GM19193 (cell line): ENCODE results near the gene SCARF2.

Experiments
- POLR2A ChIP-seq: IDR thresholded peaks from 4 replicates; pipeline ENCODE4 v1.6.1; 2011; ENCODE audit not compliant: insufficient read depth, insufficient read length; ENCODE audit errors: extremely low read depth

The SCARF2 gene

DNA sequence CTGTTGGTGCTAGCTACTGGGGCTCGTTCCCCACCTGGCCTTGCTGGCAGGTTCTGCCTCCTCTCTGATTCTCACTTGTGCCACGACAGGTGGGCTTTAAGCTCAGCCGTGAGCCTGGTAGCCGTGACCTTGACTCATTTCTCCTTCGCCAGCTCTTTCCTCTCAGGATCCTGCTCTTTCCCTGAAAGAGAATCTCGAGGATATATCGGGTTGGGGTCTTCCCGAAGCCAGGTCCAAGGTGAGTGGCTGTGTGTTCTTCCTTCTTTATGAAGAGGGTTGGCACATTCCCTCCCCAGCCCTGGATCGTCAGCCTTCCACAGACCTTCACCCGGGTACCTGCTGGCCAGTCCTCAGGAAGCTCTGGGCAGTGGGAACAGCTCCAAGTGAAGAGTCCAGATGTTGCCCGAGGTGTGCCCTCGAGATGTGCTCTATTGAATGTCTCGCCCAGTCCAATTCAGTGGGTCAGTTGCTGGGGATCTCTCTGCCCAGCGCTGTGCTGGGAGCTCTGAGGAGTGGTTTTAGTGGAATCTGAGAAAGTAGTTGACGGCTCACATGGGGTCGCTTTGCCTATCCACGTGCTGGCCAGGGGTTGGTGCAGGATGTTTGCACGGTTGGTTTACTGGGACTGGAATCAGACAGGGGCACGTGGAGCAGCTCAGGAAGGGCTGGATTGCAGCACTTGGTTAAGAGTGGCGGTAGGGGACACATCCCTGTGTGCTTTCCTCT, 42.3 kb downstream of the SCARF2 start:
- TF ChIP-seq POLR2A, result no peak

DNA sequence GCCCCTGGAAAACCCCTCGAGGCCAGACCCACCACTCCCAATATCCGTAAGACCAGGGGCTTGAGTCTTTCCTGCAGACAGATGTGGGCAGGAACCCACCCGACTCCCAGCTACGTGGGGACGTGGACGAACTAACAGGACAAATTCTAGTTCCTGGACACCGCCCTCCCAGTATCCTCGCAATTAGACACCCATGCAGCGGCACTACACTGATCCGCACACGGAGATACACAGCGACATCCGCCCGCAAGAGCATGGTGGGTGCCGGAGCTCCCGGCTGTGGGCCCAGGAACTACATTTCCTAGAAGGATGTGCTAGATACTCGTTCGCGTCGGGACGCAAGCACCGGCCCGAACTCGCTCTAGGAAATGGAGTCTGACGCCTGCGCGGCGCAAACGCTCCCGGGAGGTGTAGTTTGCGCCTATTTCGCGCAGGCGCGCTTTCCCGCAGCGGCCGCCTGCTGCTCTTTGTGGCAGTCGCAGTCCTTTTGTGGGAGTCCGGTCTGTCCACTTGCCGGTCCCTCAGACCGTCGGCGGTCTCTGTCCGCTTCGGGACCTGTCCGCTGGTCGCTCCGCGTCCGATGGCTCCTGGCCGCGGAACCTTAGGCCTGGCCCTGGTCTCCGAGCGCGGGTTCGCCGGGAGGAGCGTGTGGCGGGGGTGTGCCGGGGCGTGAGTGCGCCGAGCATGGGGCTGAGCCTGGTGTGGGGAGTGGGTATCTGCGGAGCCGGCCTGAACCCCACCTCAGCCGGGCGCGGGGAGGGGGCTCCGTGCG, 43.7 kb downstream of the SCARF2 start, which contains the start of gene ZNF74:
Gene ZNF74, plus strand, starts transcription at position 447 of the 772 bp plus-strand sequence. CDS start 478 bp downstream, outside the sequence.
- TF ChIP-seq POLR2A, result peak; percentile 83

DNA sequence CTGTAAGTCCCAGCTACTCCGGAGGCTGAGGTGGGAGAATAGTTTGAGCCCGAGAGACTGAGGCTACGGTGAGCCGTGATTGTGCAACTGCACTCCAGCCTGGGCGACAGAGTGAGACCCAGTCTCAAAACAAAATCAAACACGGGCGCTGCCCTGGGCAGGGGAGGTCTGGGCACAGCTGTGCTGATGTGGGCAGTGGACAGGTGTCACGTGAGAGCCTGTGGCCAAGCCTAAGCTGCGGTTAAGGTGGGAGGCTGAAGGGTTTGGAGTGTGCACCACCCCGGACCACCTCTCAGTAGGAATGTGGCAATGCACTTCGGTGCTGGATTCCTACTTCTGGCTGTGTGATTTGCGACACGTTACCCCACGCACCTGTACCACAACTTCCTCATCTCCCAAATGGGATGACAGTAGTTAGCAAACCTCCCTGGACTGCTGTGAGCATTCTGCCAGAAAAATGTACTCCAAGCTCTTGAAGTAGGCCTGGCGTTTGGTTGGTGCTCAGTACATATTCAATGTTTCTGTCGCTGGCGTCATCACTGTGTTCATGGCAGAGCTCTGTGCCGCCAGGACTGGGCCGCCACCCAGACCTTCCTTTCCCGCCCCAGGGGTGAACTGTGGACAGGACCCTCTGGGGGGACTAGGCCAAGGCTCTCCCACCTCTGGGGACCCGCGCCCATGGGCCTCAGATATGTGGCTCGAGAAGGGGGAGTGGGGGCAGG, 44.5 kb downstream of the SCARF2 start:
- TF ChIP-seq POLR2A, result no peak

DNA sequence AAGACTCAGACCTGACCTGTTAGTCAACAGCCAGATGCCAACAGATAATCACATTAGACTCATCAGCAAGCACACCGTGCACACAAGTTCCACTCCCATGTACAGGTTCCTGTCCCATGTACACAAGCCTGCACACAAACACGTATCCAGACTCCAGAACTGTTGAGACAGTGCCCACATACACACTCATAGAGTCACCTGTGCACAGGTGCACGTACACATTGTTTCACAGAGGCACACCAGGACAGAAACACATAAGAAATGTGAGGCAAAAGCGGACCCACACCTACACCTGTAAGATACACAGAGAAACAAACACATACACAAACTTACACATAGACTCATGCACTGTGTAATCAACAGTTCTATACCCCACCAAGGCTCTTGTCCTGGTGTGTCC, 46.4 kb downstream of the SCARF2 start:
- TF ChIP-seq POLR2A, result no peak

DNA sequence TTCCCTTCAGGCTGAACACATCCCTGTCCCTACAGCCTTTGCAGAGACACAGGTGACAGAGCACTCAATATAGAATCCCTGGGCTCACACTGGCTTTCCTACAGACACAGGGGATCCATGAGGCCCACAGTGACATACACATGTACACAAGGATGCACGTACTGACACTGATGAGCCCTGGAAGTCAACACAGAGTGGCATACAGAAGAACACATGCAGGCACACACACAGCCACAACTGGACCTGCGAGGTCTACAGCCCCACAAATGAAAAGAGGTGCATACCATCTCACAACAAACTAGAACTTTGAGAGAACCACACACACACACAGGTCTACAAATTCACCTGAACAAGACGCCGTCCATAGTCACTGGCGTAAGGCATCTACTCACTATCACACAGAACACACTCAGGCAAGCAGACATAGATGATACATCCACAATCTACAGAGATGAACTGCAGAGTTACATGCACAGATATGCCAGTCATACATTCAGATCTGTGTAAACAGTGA, 47.2 kb downstream of the SCARF2 start:
- TF ChIP-seq POLR2A, result no peak

DNA sequence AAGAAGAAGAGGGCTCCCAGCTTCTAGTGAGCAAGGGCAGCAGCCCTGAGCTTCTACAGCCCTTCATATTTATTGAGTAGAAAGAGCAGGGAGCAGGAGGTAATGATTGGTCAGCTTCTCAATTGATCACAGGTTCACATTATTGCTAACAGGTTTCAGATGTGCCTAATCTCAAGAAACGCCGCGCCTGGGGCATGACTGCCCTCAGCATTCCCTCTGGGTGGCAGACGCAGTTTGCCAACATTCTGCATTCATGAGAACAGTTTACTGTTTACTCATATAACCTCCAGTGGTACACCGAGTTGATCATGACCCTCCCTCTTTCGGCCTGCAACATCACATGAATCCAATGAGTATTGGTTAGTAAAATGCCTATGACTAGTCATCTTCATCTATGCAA, 48.3 kb downstream of the SCARF2 start:
- no peak for TF ChIP-seq POLR2A

DNA sequence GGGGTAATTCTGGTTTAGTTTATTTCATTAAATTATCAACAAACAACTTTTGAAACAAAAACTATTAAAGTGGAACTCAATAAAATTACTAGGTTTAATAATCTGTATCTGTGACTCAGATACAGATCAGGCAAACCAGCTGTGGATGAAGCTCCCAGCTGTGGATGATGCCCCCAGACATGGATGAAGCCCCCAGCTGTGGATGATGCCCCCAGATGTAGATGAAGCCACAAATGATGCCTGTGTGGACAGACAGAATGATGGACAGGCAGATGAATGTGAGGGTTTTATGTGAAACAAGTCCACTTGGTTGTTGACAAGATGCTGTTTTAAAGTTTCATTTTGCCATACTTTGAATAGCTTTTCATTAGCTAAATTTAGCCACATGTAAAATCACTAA, 49.4 kb downstream of the SCARF2 start:
- no peak for TF ChIP-seq POLR2A

DNA sequence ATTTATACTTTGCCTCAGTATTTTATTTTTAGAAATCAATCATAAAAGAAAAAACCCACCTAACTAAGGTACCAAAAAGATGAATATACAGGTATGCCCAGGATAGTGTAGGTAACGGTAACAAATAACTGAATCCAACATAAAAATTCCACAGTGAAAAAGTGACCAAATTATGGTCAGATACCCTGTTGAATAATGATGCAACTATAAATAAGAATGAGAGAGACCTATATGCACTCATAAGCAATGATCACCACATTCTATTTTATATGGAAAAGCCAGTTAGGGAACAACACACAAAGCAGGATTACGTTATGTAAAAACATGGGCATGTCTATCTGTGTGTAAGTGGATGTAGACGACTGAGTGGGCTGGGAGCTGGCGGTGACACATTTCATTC, 50.7 kb downstream of the SCARF2 start:
- no peak for TF ChIP-seq POLR2A

DNA sequence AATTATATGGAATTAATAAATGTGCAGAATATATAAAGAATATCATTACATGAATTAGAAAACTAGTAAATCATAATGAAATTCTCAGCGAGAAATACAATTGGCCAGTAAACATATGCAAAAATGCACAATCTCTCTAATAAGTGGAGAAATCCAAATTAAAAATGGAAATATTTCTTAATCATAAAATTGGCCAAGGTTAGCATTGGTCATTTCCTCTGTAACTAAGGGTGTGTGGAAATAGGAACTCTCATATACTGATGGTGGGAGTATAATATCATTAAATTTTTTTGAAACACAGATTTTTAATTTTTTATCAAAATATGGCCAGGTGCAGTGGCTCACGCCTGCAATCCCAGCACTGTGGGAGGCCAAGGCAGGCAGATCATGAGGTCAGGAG, 51.3 kb downstream of the SCARF2 start:
- TF ChIP-seq POLR2A, result no peak

DNA sequence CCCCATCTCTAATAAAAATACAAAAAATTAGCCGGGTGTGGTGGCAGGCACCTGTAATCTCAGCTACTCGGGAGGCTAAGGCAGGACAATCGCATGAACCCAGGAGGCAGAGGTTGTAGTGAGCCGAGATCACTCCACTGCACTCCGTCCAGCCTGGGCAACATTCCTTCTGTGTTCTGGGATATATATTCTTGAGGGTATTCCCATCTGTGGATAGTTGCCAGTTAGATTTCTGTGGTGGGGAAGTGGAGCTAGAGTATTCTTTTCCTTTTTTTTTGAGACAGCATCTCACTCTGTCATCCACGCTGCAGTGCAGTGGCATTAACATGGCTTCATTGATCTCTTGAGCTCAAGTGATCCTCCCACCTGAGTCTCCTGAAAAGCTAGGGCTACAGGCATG, 52.8 kb downstream of the SCARF2 start:
- TF ChIP-seq POLR2A, result no peak

DNA sequence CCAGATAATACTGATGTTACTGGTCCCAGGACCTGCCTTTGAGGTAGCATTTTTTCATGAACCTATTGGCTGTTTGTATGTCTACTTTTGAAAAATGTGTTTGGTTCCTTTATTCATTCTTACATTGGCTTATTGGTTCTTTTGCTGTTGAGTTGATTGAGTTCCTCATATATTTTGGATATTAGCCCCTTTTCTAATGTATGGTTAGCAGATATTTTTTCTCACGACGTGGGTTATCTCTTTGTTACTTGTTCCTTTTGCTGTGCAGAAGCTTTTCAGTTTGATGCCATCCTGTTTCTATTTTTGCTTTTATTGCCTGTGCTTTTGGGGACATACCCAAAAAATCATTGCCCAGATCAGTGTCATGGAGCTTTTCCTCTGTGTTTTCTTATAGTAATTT, 53.5 kb downstream of the SCARF2 start:
- no peak for TF ChIP-seq POLR2A

DNA sequence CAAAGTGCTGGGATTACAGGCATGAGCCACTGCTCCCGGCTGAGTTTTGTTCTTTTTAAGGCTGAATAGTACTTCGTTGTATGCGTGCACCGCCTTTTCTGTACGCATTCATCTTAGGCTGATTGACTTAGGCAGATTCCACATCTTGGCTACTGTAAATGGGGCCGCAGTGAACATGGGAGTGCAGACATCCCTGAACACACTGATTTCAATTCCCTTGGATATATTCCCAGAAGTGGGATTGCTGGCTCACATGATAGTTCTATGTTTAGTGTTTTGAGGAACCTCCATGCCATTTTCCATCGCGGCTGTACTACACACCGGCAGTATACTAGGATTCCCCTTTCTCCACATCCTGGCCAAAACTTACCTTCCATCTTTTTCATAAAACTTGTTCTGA, 54.1 kb downstream of the SCARF2 start:
- TF ChIP-seq POLR2A, result no peak

DNA sequence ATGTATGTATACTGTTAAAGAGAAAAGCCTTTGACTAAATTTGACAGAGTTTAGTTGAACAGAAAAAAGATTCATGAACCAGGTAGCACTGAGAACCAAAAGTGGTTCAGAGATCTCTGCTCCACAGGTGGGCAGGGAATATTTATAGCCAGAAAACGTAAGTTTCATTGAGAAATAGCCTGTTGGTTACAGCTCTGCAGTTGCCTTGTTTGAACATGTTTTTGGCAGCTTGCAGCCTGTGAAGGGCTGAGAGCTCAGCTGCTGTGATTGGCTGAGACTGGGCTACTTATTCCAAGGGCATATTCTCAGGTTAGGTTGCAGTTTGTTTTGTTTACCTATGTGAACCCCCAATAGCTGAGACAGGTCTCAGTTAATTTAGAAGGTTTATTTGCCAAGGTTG, 57.1 kb downstream of the SCARF2 start:
- no peak for TF ChIP-seq POLR2A

DNA sequence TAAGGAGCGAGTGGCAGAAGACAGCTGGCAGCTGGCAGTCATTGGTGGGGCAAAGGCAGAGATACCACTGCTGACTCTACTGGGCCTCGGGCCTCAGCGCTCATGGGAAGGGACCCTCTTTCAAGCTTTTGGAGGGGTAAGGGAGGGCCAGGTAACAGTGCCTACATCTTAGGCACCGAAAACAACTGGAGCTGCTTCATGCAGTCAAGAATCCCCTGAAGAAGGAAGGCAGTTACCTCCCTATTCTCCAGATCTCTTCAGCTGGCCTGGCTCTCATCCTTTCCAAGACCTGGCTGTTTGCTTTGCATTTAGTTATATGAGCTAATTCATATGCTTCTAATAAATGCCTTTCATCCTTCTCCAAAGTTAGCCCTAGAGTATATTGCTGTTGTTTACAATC, 59.5 kb downstream of the SCARF2 start:
- no peak for TF ChIP-seq POLR2A
